ENCODE data around the gene KLLN.

GRCh38 chr10:87849001-87849400 lies 14.3 kb downstream of the KLLN start:
- TF ChIP-seq, protein P1, sequence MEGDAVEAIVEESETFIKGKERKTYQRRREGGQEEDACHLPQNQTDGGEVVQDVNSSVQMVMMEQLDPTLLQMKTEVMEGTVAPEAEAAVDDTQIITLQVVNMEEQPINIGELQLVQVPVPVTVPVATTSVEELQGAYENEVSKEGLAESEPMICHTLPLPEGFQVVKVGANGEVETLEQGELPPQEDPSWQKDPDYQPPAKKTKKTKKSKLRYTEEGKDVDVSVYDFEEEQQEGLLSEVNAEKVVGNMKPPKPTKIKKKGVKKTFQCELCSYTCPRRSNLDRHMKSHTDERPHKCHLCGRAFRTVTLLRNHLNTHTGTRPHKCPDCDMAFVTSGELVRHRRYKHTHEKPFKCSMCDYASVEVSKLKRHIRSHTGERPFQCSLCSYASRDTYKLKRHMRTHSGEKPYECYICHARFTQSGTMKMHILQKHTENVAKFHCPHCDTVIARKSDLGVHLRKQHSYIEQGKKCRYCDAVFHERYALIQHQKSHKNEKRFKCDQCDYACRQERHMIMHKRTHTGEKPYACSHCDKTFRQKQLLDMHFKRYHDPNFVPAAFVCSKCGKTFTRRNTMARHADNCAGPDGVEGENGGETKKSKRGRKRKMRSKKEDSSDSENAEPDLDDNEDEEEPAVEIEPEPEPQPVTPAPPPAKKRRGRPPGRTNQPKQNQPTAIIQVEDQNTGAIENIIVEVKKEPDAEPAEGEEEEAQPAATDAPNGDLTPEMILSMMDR (conservative IDR thresholded peaks at IDR 0.05), result no peak
- no peak for TF ChIP-seq EZH2 (IDR thresholded peaks at IDR 0.05; ENCODE audit: low read depth)
